Measurements from ENCODE around the gene RREB1.

- TF ChIP-seq CTCF (conservative IDR thresholded peaks at IDR 0.05 in 1 of 2, IDR thresholded peaks at IDR 0.05 in 1 of 2; ENCODE audit: extremely low read depth in 1 of 2, insufficient read depth in 1 of 2, low read depth in 1 of 2, low read length in 2 of 2) = no peak
- no peak for TF ChIP-seq EZH2 (IDR thresholded peaks at IDR 0.05; ENCODE audit: borderline replicate concordance, low read length)
These were observed 57.5 kb downstream of the RREB1 start for GRCh38 chr6:7165002-7165889.
